ENCODE data around the gene RPS6KA5. TPM values are rescaled to one million over a fixed set of nuclear protein-coding genes. Genes with fewer than 3 reads are reported as not detected.
"Not testable (repeated sequence)": the region's sequence is repeated elsewhere in the genome, so short reads cannot be mapped to it uniquely, and the experiment has no call there.

Gene RPS6KA5
- polyA plus RNA-seq, 1 donor, result 5.6 TPM

DNA sequence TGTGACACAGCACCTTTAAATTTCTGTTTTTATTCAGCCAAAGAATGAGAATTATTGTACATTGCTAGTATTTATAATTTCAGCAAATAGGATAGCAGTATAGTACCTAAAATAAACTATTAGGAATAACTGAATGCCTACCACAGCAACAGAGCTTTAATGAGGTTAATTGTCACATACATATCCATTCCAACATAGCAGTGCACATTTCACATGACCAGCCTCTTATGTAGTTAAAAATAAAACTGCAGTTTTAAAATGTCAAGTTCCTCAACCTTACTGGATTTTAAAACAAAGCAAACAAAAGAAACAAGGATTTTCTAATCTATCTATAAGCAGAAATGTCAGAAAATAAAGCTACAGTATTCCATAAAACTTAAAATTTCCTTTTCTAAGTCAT, 193.6 kb downstream of the RPS6KA5 start:
- DNase-seq, result no peak

- no peak for DNase-seq
Observed at GRCh38 chr14:90864741-90865140, 195.7 kb downstream of the RPS6KA5 start.

GRCh38 chr14:90858511-90858910, 201.9 kb downstream of the RPS6KA5 start:
- no peak for DNase-seq

DNA sequence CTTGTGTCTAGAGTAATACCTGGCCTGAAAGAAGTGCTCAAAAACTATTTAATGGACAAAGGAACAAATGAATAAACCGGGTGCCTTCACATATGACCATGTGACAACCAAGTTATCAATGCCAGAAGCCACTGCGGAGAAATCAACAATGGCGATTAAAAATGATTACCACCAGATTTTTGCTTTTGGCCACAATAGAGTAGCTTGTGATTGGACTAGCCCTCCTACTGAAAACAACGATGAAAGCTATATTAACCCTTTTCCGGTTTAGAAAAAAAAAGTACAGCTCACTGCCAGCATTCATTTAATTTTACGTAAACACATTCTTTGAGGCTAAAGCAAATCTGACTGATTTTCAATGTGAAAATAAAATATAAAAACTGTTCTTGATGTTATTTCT, 202.6 kb downstream of the RPS6KA5 start:
- no peak for DNase-seq

DNA sequence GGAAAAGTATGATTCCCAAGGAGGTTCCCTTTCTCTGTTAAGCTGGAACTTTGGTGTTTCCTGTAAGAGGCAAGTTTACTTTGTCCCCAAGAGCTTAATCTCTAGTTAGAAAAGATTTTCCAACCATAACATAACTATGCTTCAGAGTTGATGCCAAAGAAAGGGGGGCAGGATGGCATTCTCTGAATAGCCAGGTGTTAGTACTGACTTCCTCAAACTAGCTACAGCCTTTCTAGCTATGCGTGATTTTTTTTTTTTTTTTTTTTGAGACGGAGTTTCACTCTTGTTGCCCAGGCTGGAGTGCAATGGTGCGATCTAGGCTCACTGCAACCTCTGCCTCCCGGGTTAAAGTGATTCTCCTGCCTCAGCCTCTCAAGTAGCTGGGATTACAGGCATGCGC, 204.3 kb downstream of the RPS6KA5 start:
- DNase-seq, result not testable (repeated sequence)

- no peak for DNase-seq
Observed at GRCh38 chr14:90853116-90853515, 207.3 kb downstream of the RPS6KA5 start.

DNA sequence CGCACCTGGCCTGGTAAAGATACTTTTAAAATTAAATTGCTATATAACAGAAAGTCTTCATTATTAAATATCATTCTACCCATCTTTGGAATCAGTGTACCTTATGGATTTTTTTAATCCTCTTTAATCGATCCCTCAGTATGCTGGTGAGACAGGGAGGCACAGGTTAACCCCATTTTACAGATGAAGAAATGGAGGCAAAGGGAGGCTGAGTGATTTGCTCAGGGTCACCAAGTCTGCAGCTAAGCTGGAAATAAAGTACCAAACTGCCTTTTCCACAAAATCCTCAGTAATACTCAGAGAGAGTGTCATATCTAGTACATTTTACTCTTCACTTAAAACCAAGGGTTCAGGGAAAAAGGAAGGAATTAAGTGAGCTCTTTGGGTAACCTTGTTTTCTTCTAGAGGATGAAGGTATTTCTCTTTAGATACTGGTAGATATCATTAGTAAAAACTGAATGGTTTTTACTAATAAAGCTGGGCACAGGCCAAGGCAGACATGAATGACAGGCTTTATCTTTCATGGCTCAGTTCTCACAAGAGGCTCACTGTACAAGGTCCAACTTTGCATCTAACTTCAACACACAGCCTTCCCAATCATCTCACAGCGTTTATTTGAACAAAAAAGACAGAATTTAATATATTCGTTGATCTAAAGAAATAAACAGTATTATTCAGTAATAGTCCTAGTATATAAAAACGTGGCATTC, 209.0 kb downstream of the RPS6KA5 start:
- no peak for DNase-seq

- DNase-seq, result no peak
Observed at GRCh38 chr14:90850487-90850886, 210.0 kb downstream of the RPS6KA5 start.

DNA sequence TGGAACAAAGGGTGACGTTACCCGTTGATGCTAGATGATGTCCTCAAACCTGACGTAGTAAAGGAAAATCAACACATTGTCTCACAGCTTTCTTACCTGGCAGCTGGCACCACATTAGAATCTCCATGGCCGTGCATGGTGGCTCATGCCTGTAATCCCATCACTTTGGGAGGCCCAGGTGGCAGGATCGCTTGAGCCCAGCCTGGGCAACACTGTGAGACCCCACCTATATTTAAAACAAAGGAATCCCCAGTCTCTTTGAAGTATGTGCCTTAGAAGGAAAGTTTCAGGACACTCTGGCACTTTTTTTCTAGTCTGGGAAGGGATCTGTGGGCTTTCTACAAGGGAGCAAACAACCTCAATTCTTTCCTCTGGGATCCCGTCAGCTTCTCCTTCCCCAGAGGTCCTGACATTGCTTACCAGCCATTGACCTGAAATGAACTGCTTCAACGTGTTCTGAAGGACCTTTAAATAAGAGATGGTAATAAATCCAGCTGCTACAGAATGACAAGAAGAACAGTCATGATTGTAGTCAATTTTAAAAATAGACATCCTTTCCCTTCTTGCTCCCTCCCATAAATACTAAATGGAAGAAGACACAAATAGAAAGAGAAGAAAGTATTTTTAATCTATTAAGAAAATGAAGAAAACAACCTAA, 210.5 kb downstream of the RPS6KA5 start:
- DNase-seq, result no peak

- DNase-seq, result no peak
Observed at GRCh38 chr14:90848944-90849731, 211.3 kb downstream of the RPS6KA5 start.

DNA sequence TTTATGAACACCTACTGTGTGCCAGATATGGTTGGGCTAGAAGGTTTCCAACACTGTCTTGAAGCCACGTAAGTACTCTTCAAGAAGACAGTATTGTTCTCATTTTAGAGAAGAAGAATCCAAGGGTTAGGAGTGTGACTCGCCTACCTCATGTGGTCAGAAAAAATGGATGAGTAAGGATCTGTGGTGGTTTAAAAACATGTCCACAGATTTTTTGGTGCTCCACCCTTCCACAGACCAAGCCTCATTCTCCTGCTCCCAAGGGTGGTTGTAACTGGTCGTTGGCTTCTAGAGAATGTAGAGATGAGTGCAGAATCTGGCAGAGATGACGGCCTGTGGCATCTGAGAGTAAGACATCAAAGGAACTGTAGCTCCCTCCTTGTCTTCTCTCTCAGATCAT, 213.9 kb downstream of the RPS6KA5 start:
- no peak for DNase-seq

- DNase-seq, result no peak
Observed at GRCh38 chr14:90844321-90844720, 216.1 kb downstream of the RPS6KA5 start.

- no peak for DNase-seq
Observed at GRCh38 chr14:90842726-90843125, 217.7 kb downstream of the RPS6KA5 start.

DNA sequence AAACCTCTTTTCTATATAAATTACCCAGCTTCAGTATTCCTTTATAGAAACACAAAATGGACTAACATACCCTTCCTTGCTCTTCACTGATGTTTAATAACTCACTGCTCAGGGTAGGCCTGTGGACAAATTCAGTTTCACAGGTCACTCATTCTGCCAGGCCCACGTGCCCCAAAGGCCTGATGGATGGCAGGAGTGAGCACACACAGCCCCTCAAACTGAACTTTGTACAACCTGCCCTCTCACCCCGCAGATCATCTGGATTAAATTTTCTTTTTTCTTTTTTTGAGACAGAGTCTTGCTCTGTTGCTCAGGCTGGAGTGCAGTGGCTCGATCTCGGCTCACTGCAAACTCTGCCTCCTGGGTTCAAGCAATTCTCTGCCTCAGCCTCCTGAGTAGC, 219.8 kb downstream of the RPS6KA5 start:
- DNase-seq, result not testable (repeated sequence)

DNA sequence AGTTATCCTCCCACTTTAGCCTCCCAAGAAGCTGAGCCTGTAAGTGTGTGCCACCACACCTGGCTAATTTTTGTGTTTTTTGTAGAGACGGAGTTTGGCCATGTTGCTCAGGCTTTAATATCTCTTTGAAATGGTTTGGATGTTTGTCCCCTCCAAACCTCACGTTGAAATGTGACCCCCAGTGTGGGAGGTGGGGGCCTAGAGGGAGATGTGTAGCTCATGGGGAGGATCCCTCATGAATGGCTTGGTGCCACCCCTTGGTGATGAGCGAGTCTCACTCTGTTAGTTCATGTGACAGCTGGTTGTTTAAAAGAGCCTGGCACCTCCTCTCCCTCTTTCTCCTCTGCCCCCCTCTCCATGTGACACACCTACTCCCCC, 220.6 kb downstream of the RPS6KA5 start:
- DNase-seq, result no peak

- DNase-seq, result peak; percentile 92
Observed at GRCh38 chr14:90839024-90839888, 221.2 kb downstream of the RPS6KA5 start.

- not testable (repeated sequence) for DNase-seq
Observed at GRCh38 chr14:90838531-90838930, 221.9 kb downstream of the RPS6KA5 start.

DNA sequence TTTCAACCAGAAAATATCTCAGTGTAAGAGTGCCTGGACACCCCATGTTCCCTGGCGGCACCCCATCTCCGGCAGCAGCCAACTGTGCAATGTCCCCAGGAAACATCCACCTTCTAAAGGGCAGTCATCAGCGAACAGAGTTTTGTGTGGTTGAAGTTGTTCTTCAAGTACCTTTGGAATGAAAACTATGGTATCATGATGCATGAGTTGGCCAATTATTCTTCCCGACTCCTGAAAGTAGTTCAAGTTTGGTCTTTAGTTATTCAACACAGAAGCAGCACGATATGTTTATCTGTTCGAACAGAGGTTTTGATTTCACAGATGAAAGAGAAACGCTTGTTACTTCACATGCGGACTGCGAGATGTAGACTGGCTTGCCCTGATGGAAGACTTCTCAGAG, 223.1 kb downstream of the RPS6KA5 start:
- no peak for DNase-seq

DNA sequence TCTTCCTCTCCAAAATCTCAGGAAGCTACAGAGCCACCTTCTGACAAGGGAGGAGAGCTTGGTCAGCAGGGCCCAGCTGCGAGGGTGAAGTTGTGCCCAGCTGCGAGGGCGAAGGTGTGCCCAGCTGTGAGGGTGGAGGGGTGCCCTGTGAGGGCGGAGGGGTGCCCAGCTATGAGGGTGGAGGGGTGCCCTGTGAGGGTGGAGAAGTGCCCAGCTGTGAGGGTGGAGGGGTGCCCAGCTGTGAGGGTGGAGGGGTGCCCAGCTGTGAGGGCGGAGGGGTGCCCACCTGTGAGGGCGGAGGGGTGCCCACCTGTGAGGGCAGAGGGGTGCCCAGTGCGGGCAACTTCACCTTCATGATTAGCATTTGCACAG, 223.8 kb downstream of the RPS6KA5 start:
- no peak for DNase-seq

GRCh38 chr14:90831821-90832220, 228.6 kb downstream of the RPS6KA5 start:
- DNase-seq, result no peak

DNA sequence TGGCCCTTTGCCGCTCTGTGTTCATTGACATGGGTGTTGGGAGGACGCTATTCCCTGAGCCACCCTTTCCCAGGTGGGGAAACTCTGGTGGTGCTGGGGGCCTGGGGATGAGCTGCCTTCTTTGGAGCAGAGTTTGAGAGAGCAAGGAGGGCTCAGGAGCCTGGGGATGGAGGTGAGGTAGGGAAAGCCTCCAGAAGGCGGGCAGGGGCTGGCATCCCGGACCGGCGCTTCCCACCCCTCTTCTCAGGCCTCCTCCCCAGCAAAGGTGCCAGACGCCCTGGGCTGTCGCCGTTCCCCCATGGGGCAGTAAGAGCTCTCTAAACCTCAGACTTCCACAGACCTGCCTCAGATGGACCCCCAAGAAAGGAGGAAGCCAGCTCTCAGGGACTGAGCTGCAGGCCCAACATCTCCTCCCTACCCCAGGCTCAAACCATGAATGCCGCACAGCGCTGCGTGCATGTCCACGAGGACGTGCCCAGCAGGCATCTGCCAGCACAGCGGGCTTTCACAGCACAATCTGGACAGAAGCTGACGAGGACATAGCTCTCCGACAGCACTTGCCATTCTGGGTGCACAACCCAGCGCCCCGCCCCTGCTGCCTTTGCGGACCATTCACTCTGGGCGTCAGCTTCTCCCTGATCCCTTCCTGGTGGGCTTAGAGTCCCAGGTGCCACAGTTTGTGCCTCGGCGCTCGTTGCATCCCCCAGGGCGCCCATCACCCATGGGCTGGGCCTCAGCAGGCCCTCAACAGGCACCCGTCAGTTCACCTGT, 229.3 kb downstream of the RPS6KA5 start:
- no peak for DNase-seq

DNA sequence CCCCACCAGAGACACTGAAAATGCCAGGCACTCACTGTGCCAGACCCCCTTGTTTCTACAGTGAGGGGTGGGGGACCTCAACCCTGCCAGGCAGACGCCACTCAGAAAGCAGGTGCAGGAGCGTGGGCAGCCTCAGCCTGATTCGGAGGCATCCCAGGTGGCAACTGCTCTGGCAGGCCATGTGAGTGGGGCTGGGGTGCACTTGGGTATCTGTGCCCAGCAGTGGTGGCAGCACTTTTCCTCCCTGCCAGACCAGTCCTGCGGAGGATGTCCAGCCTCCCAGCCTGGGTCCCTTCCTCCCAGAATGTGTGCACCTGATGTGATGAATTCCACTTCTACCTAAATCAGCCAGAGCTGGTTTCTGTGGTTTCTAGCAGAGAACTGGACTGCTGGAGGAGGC, 230.8 kb downstream of the RPS6KA5 start:
- DNase-seq, result no peak

Measured in hindlimb muscle (tissue), 1 donor.